ENCODE measurements around the gene PRKCD. TPM values are rescaled to one million over a fixed set of nuclear protein-coding genes. Genes with fewer than 3 reads are reported as not detected.

PRKCD gene
- total and polyA plus RNA-seq, 2 of the 4 experiments (the other 2 are of a cell fraction) = 4.3 to 19.0 TPM

DNA sequence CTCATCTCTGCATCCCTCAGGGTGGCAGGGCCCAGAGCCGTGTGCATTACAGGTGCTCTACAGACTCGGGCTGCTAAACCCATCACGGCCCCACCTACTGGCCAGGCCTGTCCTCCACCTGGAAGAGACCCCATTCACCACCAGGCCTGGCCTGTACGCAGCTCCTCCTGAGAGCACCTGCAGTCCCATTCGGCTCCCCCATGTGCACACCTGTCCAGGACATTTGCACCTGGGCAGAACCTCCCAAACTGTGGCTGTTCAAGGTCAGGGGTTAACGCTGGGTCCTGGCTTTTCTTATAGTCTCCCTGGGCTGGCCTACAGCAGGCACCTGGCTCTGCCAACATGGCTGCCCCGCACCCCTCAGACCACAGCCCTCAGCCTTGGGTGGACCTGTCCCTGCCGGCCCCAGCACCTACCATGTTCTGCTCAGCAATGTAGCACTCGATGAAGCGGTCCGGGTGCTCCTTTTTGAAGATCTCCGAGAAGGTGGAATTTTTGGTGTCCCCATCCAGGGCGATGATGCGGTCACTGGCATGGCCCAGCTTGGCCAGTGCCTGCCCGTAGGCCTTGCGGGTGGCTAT is 69.1 kb downstream of the PRKCD start:
- ChIA-PET POLR2A (ENCODE audit: unreplicated experiment) (no interaction called here), CTCF (no interaction called here)
- no peak for DNase-seq
- no peaks in the 10 kb centered on the region for H3K27me3 ChIP-seq (ENCODE audit: control insufficient read depth, insufficient read depth, low read length)
- H3K4ac ChIP-seq (ENCODE audit: low read depth, low read length) = no peak overlapping the region
- no peak for ATAC-seq (ENCODE audit: low read depth)
- no peak overlapping the region for H3K23ac ChIP-seq (ENCODE audit: low read depth, low read length)
- peaks cover 40 to 67% of the 10 kb centered on the region in 2 experiments for H3K79me1 ChIP-seq (ENCODE audit: low read depth in 1 of 2, low read length in 2 of 2)
- TF ChIP-seq NFE2L2 (IDR thresholded peaks at IDR 0.05; ENCODE audit: low read depth, low read length) (no peak), MXI1 (IDR thresholded peaks at IDR 0.05; ENCODE audit: borderline replicate concordance, low read depth, low read length) (no peak)
- dilution Hi-C loops (cut with HindIII; ENCODE audit: low sequenced_read_pairs, unreplicated experiment) = no loop called here
- intact Hi-C loops (cut with micrococcal nuclease) = no loop called here
- peaks cover 95% of the 10 kb centered on the region for H3K36me3 ChIP-seq (ENCODE audit: control insufficient read depth, insufficient read depth, low read length)
- no peak overlapping the region for H3K4me3 ChIP-seq (ENCODE audit: insufficient read depth, low read depth, low read length)
- H3K9me3 ChIP-seq (ENCODE audit: control insufficient read depth, insufficient read depth, low read length) = no peaks in the 10 kb centered on the region
- H4K5ac ChIP-seq (ENCODE audit: low read depth, low read length) = no peak overlapping the region
- H3K4me2 ChIP-seq (ENCODE audit: low read depth, low read length) = no peak overlapping the region
- no peak overlapping the region for H2AFZ ChIP-seq (replicated peaks; ENCODE audit: low read length, poor library complexity)
- H3K27ac ChIP-seq (ENCODE audit: insufficient read depth, low read length) = no peak overlapping the region
- 85% methylated on average over 11 of the region's 16 CpGs; no CpG with 5 or more reads in 1 of the 2 experiments for WGBS, 2 experiments (ENCODE audit: extremely low coverage in 2 of 2, insufficient read length in 1 of 2)
- no peak overlapping the region for H2BK120ac ChIP-seq (ENCODE audit: low read depth, low read length)
- in situ Hi-C loops (cut with MboI; ENCODE audit: low sequenced_read_pairs) = no loop called here
- no peak overlapping the region for H4K8ac ChIP-seq (ENCODE audit: low read depth in 2 of 2, low read length in 2 of 2)
- no peak overlapping the region for H2AK9ac ChIP-seq (replicated peaks; ENCODE audit: low read depth, low read length, poor library complexity)
- no peak overlapping the region for H2BK20ac ChIP-seq (ENCODE audit: low read depth, low read length)
- no peak overlapping the region for H2BK5ac ChIP-seq (ENCODE audit: low read depth, low read length, poor library complexity, severe bottlenecking)
- H4K20me1 ChIP-seq (ENCODE audit: insufficient read depth, low read length) = peaks cover 14% of the 10 kb centered on the region
- no peak overlapping the region for H4K91ac ChIP-seq (ENCODE audit: insufficient read depth, low read depth, low read length)
- no peak overlapping the region for H3K9ac ChIP-seq (ENCODE audit: low read depth, low read length)
- H3K9me1 ChIP-seq (ENCODE audit: insufficient read depth, low read length) = peaks cover 3% of the 10 kb centered on the region; the same call in 1 of the 2 replicates
- H3K14ac ChIP-seq (replicated peaks; ENCODE audit: low read depth, low read length) = no peak overlapping the region
- H2BK15ac ChIP-seq (ENCODE audit: low read depth, low read length) = no peak overlapping the region
- BruUV-seq (replicated peaks) = no TSS peak
- H3K18ac ChIP-seq (ENCODE audit: low read depth, low read length) = no peak overlapping the region
- no peak overlapping the region for H2AK5ac ChIP-seq (ENCODE audit: low read depth, low read length)
- H3K4me1 ChIP-seq (ENCODE audit: control insufficient read depth, insufficient read depth, low read length) = no peaks in the 10 kb centered on the region
- H3K56ac ChIP-seq (ENCODE audit: extremely low read depth, insufficient read depth, low read length) = no peak overlapping the region

Data from IMR-90 (cell line).